ENCODE results near the gene SLC27A4.

The SLC27A4 gene

GRCh38 chr9:128339761-128340690, at the start of gene SLC27A4:
Gene SLC27A4, plus strand, starts transcription at chr9:128340527. Its CDS starts 2,606 bp downstream, at chr9:128343133.
- peaks cover 11% of the 10 kb centered on the region for H3K4me1 Mint-ChIP-seq
- peak; percentile 87 for DNase-seq
- H3K27me3 Mint-ChIP-seq: no peaks in the 10 kb centered on the region
- H3K9me3 Mint-ChIP-seq: no peaks in the 10 kb centered on the region
- peaks cover 3% of the 10 kb centered on the region for H3K36me3 Mint-ChIP-seq
- H3K4me3 Mint-ChIP-seq: peak within 1 kb of the TSS; percentile 89
- CTCF ChIA-PET: no interaction called here
- H3K27ac Mint-ChIP-seq: peak within 1 kb of the TSS; percentile 89

GRCh38 chr9:128292009-128292408, 48.3 kb upstream of the SLC27A4 start:
- H3K27ac Mint-ChIP-seq: no peak overlapping the region
- CTCF ChIA-PET: interaction anchor here (1.2 to 1.5 kb wide), 2 partner anchors 49 to 120 kb away, joined by 4 read pairs; no protein-coding TSS in a partner anchor
- no peak overlapping the region for H3K4me3 Mint-ChIP-seq

GRCh38 chr9:128293091-128293490, 47.2 kb upstream of the SLC27A4 start:
- Mint-ChIP-seq H3K27me3 (no peaks in the 10 kb centered on the region), H3K4me3 (no peak overlapping the region), H3K27ac (no peak overlapping the region), H3K4me1 (no peaks in the 10 kb centered on the region), H3K9me3 (no peaks in the 10 kb centered on the region), H3K36me3 (no peaks in the 10 kb centered on the region)
- DNase-seq: no peak
- CTCF ChIA-PET: interaction anchor here (1.0 to 1.5 kb wide), 3 partner anchors 48 to 119 kb away, joined by 3 to 5 read pairs (median 4); no protein-coding TSS in a partner anchor

More at GRCh38 chr9:128292009-128292408, 48.3 kb upstream of the SLC27A4 start:
- no peaks in the 10 kb centered on the region for H3K36me3 Mint-ChIP-seq
- H3K4me1 Mint-ChIP-seq: peaks cover 3% of the 10 kb centered on the region
- DNase-seq: no peak
- H3K27me3 Mint-ChIP-seq: no peaks in the 10 kb centered on the region
- no peaks in the 10 kb centered on the region for H3K9me3 Mint-ChIP-seq

GRCh38 chr9:128294142-128294541, 46.2 kb upstream of the SLC27A4 start:
- no peaks in the 10 kb centered on the region for H3K36me3 Mint-ChIP-seq
- no peak for DNase-seq
- no peaks in the 10 kb centered on the region for H3K4me1 Mint-ChIP-seq
- H3K9me3 Mint-ChIP-seq: no peaks in the 10 kb centered on the region
- no peak overlapping the region for H3K27ac Mint-ChIP-seq
- CTCF ChIA-PET: interaction anchor here (1.0 to 3.1 kb wide), 2 partner anchors 47 to 104 kb away, joined by 3 to 26 read pairs; no protein-coding TSS in a partner anchor
- no peaks in the 10 kb centered on the region for H3K27me3 Mint-ChIP-seq
- no peak overlapping the region for H3K4me3 Mint-ChIP-seq

GRCh38 chr9:128296340-128297220, 43.7 kb upstream of the SLC27A4 start:
- H3K9me3 Mint-ChIP-seq: no peaks in the 10 kb centered on the region
- H3K36me3 Mint-ChIP-seq: no peaks in the 10 kb centered on the region
- no peaks in the 10 kb centered on the region for H3K27me3 Mint-ChIP-seq
- no peak overlapping the region for H3K4me3 Mint-ChIP-seq
- no peaks in the 10 kb centered on the region for H3K4me1 Mint-ChIP-seq
- CTCF ChIA-PET: interaction anchor here (0.8 to 3.1 kb wide), 8 partner anchors 42 to 142 kb away, joined by 3 to 26 read pairs (median 4); no protein-coding TSS in a partner anchor
- no peak for DNase-seq
- no peak overlapping the region for H3K27ac Mint-ChIP-seq

- no peak for DNase-seq
- Mint-ChIP-seq H3K36me3 (no peaks in the 10 kb centered on the region), H3K27me3 (no peaks in the 10 kb centered on the region), H3K4me1 (no peaks in the 10 kb centered on the region), H3K4me3 (no peak overlapping the region), H3K9me3 (no peaks in the 10 kb centered on the region), H3K27ac (no peak overlapping the region)
- CTCF ChIA-PET: interaction anchor here (0.9 to 3.1 kb wide), 9 partner anchors 11 to 141 kb away, joined by 3 to 26 read pairs (median 3); no protein-coding TSS in a partner anchor
These were observed 43.0 kb upstream of the SLC27A4 start for GRCh38 chr9:128297221-128297773.

GRCh38 chr9:128298535-128299482, 41.5 kb upstream of the SLC27A4 start:
- no peak for DNase-seq
- CTCF ChIA-PET: interaction anchor here (1.1 kb wide), 2 partner anchors 43 to 63 kb away, joined by 3 read pairs; no protein-coding TSS in a partner anchor
- H3K27ac Mint-ChIP-seq: no peak overlapping the region
- no peak overlapping the region for H3K4me3 Mint-ChIP-seq
- H3K9me3 Mint-ChIP-seq: no peaks in the 10 kb centered on the region
- no peaks in the 10 kb centered on the region for H3K4me1 Mint-ChIP-seq
- H3K27me3 Mint-ChIP-seq: no peaks in the 10 kb centered on the region
- no peaks in the 10 kb centered on the region for H3K36me3 Mint-ChIP-seq

- no peak overlapping the region for H3K27ac Mint-ChIP-seq
- DNase-seq: no peak
These were observed 36.0 kb upstream of the SLC27A4 start for GRCh38 chr9:128304136-128304970.

GRCh38 chr9:128304971-128305288, 35.4 kb upstream of the SLC27A4 start:
- H3K4me1 Mint-ChIP-seq: no peaks in the 10 kb centered on the region
- H3K9me3 Mint-ChIP-seq: no peaks in the 10 kb centered on the region
- H3K27ac Mint-ChIP-seq: no peak overlapping the region
- peaks cover 7% of the 10 kb centered on the region for H3K36me3 Mint-ChIP-seq
- CTCF ChIA-PET: interaction anchor here (1.0 to 2.2 kb wide), 3 partner anchors 10 to 36 kb away, joined by 4 to 9 read pairs (median 4); no protein-coding TSS in a partner anchor
- H3K4me3 Mint-ChIP-seq: no peak overlapping the region
- no peaks in the 10 kb centered on the region for H3K27me3 Mint-ChIP-seq
- no peak for DNase-seq

More at GRCh38 chr9:128304136-128304970, 36.0 kb upstream of the SLC27A4 start:
- Mint-ChIP-seq H3K9me3 (no peaks in the 10 kb centered on the region), H3K4me3 (no peak overlapping the region), H3K36me3 (peaks cover 2% of the 10 kb centered on the region), H3K27me3 (no peaks in the 10 kb centered on the region), H3K4me1 (no peaks in the 10 kb centered on the region)
- CTCF ChIA-PET: interaction anchor here (0.7 to 2.2 kb wide), 4 partner anchors 9 to 37 kb away, joined by 3 to 9 read pairs (median 4); no protein-coding TSS in a partner anchor

GRCh38 chr9:128309551-128309950, 30.8 kb upstream of the SLC27A4 start:
- Mint-ChIP-seq H3K4me3 (no peak overlapping the region), H3K4me1 (no peaks in the 10 kb centered on the region), H3K27me3 (no peaks in the 10 kb centered on the region), H3K9me3 (no peaks in the 10 kb centered on the region), H3K36me3 (peaks cover 15% of the 10 kb centered on the region), H3K27ac (no peak overlapping the region)
- CTCF ChIA-PET: no interaction called here
- DNase-seq: no peak

- Mint-ChIP-seq H3K4me3 (no peak overlapping the region), H3K27me3 (no peaks in the 10 kb centered on the region), H3K4me1 (no peaks in the 10 kb centered on the region), H3K9me3 (no peaks in the 10 kb centered on the region), H3K27ac (no peak overlapping the region), H3K36me3 (peaks cover 15% of the 10 kb centered on the region)
- CTCF ChIA-PET: interaction anchor here (0.7 kb wide), 1 partner anchor 9 kb away, joined by 4 read pairs; no protein-coding TSS in a partner anchor
- no peak for DNase-seq
These were observed 29.9 kb upstream of the SLC27A4 start for GRCh38 chr9:128310461-128310860.

- CTCF ChIA-PET: interaction anchor here (1.0 to 1.2 kb wide), 2 partner anchors 19 to 26 kb away, joined by 3 read pairs; no protein-coding TSS in a partner anchor
- Mint-ChIP-seq H3K27ac (no peak overlapping the region), H3K27me3 (no peaks in the 10 kb centered on the region), H3K9me3 (no peaks in the 10 kb centered on the region), H3K36me3 (peaks cover 10% of the 10 kb centered on the region), H3K4me3 (no peak overlapping the region), H3K4me1 (no peaks in the 10 kb centered on the region)
- DNase-seq: no peak
These were observed 25.6 kb upstream of the SLC27A4 start for GRCh38 chr9:128314697-128315096.

Data from activated naive CD4-positive, alpha-beta T cell treated with anti-CD3 and anti-CD28 coated beads, Interleukin-2, amount 10 ng/mL, durations not matched to agents 7 days and 5 days (primary cell).